IMR-90 (cell line): ENCODE measurements around the gene SLC9A6.

ENCODE experiments used
- CHD1 ChIP-seq: IDR thresholded peaks from 2 replicates; pipeline ENCODE4 v1.6.1; 2012; ENCODE audit warnings: low read depth, low read length, improper control_type of control experiment
- ELK1 ChIP-seq: fragments of 150-350 bp; IDR thresholded peaks from 2 replicates; pipeline ENCODE4 v1.6.1; 2016; ENCODE audit warnings: low read depth, mild to moderate bottlenecking, low read length, moderate library complexity, borderline replicate concordance
- FOS ChIP-seq: fragments of 150-350 bp; IDR thresholded peaks from 2 replicates; pipeline ENCODE4 v1.6.1; 2016; ENCODE audit warnings: low read depth, low read length
- MAFK ChIP-seq: IDR thresholded peaks from 2 replicates; pipeline ENCODE4 v1.6.1; 2012; ENCODE audit warnings: low read depth, low read length, improper control_type of control experiment
- MXI1 ChIP-seq: IDR thresholded peaks from 2 replicates; pipeline ENCODE4 v1.6.1; 2012; ENCODE audit warnings: low read depth, mild to moderate bottlenecking, low read length, moderate library complexity, borderline replicate concordance
- POLR2A ChIP-seq: IDR thresholded peaks from 2 replicates; pipeline ENCODE4 v1.6.1; 2012; ENCODE audit warnings: mild to moderate bottlenecking, low read depth, low read length
- RAD21 ChIP-seq: IDR thresholded peaks from 2 replicates; pipeline ENCODE4 v1.6.1; 2012; ENCODE audit warnings: low read length, improper control_type of control experiment
- RCOR1 ChIP-seq: IDR thresholded peaks from 2 replicates; pipeline ENCODE4 v1.6.1; 2012; ENCODE audit warnings: mild to moderate bottlenecking, low read length, improper control_type of control experiment; ENCODE audit not compliant: insufficient replicate concordance
- RFX5 ChIP-seq: IDR thresholded peaks from 2 replicates; pipeline ENCODE4 v1.8.0; 2012; ENCODE audit warnings: low read depth, mild to moderate bottlenecking, low read length, moderate library complexity
- USF2 ChIP-seq: fragments of 150-350 bp; IDR thresholded peaks from 2 replicates; pipeline ENCODE4 v1.6.1; 2017; ENCODE audit warnings: mild to moderate bottlenecking, antibody characterized with exemption, low read length, low read depth
- TF ChIP-seq, protein P1 (sequence below): conservative IDR thresholded peaks from 2 replicates; pipeline ENCODE4 v1.5.1; 2012; ENCODE audit warnings: mild to moderate bottlenecking, low read depth, low read length, improper control_type of control experiment

GRCh38 chrX:136021160-136021559 lies 35.9 kb downstream of the SLC9A6 start:
- TF ChIP-seq, protein P1, sequence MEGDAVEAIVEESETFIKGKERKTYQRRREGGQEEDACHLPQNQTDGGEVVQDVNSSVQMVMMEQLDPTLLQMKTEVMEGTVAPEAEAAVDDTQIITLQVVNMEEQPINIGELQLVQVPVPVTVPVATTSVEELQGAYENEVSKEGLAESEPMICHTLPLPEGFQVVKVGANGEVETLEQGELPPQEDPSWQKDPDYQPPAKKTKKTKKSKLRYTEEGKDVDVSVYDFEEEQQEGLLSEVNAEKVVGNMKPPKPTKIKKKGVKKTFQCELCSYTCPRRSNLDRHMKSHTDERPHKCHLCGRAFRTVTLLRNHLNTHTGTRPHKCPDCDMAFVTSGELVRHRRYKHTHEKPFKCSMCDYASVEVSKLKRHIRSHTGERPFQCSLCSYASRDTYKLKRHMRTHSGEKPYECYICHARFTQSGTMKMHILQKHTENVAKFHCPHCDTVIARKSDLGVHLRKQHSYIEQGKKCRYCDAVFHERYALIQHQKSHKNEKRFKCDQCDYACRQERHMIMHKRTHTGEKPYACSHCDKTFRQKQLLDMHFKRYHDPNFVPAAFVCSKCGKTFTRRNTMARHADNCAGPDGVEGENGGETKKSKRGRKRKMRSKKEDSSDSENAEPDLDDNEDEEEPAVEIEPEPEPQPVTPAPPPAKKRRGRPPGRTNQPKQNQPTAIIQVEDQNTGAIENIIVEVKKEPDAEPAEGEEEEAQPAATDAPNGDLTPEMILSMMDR: no peak
- TF ChIP-seq POLR2A (no peak), RAD21 (no peak), MAFK (no peak), RFX5 (no peak), ELK1 (no peak), FOS (no peak), USF2 (no peak), CHD1 (no peak), RCOR1 (no peak), MXI1 (no peak)
